HG03439 (cell line): Measurements from ENCODE around the gene MAD1L1.
"Not testable (repeated sequence)": the region's sequence is repeated elsewhere in the genome, so short reads cannot be mapped to it uniquely, and the experiment has no call there.

Experiments
- ATAC-seq: cut with Tn5 transposase; IDR thresholded peaks from one replicate; pipeline ENCODE4 v1.9.1; 2021; ENCODE audit warnings: mild to moderate bottlenecking, moderate library complexity; ENCODE audit not compliant: unreplicated experiment

Gene MAD1L1

DNA sequence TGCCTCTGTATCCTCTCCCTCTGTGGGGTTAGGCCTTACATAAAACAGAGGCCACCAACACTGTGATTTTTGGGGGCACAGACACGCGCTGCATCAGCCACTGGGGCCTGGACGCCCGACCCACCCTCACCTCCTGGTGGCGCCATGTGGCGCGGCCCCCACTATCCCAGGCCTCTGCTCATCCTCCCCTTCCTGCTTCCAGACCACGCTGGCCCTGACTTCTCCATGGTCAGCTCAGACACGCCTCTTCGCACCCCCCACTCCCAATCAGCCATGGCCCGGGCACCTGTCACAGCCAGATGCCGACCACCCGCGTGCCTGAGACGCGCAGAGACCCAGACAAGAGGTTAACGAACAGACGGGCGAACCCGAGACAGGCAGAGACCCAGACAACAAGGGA, 298.7 kb downstream of the MAD1L1 start:
- ATAC-seq: no peak

DNA sequence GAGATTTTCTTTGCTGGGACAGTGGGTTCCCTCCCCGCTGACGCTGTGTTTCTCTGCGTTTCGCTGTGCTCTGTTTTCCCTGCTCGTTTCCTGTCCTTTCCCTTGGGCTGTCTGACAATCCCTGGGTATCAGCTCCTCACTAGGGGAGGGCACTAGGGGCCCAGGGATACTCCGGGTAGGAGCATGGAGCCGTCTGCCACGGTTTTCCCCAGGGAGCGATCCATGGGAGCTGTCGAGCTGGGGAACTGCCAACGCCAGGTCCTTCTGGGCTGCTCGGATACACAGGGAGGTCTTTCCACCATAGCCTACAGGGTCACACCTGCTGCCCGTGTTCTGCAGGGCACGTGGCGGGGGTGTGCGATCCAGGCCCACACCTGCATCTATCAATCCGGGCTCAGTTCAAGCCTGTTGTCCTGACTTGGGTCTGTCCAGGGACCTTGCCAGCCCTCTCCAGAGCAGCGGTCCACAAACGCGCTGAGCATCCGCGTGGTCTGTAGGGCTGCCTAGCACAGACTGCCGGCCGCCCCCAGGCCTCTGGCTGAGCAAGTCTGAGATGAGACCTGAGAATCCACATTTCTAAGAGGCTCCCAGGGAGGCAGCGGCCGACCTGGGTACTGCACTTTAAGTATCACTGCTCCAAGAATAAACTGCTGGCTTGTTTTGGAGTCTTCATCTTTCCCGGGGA, 299.5 kb downstream of the MAD1L1 start:
- no peak for ATAC-seq

DNA sequence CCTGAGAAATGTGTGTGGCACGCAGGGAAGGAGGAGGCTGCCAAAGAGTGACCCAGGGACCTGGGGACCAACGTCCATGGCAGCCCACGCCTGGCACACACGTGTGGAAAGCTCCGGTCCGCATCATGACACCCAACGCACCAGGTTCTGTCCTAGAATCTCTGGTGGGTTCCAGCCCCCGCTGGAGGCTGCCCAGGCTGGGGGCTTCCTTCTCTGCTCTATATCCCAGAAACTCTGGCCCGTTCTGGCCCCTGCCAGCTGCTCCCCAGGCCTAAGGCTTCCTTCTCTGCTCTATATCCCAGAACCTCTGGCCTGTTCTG, 300.8 kb downstream of the MAD1L1 start:
- no peak for ATAC-seq

DNA sequence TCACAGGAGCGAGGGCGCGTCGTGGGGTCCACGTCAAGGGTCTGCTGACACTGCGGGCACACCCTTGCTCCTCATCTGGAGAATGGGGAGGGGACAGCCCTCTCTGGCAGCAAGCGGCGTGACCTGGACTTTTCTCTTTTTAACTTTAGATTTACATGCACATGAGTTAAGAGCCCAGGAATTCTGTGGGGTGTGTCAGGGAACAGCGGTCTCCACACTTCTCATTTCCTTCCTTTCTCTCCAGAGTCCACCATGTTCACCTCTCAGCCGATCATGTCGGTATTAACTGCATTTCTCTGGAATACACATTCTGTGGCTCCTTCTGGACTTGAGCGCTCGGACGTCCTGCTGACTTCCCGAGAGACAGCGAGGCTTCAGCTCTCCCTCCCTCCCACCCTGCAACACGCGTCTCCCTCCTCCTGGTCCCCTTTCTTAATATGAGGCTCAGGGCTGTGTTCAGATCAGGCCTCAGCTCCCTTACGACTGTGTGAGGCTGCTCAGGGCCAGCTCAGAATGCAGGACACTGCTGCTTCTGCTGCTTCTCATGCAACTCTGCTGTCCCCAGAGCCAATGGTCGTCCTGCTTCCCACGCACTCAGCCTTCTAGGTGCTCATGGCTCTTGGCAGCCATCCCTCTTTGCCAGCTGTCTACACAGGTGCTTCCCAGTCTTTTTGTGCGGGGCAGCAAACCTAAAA, 301.3 kb downstream of the MAD1L1 start:
- ATAC-seq: no peak

DNA sequence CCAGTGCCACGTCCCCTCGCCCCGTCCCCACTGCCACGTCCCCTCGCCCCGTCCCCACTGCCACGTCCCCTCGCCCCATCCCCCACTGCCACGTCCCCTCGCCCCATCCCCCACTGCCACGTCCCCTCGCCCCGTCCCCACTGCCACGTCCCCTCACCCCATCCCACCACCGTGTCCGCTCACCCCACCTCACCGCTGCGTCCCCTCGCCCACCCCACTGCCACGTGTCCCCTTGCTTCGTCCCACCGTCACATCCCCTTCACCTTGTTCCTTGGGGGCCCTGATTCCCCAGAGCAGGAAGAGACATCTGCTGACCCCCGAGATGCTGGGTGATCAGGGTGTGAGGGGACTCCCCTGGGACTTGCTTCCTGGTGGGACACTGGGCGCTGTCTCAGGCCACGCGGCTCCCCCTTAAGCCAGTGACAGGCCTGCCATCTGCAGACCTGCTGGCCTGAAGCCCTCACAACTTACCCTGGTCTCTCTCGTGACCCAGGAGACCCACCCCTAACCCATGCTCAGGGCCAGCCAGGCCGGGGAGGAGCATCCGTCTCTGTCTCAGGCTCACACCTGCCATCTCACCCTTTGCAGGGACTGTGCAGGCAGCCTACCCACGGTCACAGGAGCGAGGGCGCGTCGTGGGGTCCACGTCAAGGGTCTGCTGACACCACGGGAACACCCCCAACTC, 302.2 kb downstream of the MAD1L1 start:
- ATAC-seq: no peak

DNA sequence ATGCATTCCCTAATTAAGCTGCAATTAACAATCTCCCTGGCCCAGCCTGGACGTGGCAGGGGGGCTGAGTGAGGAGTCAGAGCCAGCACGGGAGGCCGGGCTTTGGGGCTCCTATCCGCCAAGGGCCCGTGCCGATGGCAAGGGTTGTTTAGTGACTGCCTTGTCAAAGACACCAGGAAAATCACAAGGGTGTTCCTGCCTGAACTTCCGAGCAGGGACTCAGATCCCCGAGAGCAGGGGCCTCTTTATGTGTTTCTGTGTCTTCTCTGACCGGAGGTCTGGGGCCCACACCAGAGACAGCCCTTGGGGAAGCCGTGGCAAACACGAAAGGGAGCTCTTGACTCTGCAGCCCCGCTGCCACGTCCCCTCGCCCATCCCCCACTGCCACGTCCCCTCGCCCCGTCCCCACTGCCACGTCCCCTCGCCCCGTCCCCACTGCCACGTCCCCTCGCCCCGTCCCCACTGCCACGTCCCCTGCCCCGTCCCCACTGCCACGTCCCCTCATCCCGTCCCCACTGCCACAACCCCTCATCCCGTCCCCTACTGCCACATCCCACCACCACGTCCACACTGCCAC, 303.3 kb downstream of the MAD1L1 start:
- not testable (repeated sequence) for ATAC-seq

DNA sequence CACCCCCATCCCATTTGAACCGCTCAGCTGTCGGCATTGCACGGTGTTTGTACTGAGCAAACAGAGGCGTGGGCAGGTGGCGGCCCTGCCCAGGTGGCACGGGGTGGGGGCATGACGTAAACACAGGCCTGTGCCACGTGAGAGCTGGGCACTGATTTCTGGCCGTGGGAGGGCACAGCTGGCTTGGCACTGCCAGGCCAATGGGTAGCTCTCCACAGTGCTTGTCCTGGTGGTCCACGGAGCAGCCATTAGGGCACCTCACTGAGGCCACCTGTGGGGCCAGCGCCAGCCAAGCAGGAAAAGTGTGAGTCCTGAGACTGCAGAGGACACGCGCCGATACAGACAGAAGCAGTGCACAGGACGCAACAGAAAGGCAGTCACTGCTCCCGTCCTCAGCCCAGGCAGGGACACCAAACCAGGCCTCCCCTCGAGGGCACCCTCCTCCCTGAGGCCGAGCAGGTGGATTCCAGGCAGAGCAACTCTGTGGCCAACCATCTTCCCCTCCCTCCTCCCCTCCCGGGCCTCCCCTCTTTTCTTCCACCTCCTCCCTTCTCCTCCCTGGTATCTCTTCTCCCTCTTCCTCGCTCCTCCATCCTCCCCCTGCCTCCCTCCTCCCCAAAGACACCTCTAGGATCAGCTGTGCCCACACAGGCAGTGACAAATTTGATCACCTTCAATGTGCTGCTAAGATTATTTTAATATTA, 303.9 kb downstream of the MAD1L1 start:
- no peak for ATAC-seq

DNA sequence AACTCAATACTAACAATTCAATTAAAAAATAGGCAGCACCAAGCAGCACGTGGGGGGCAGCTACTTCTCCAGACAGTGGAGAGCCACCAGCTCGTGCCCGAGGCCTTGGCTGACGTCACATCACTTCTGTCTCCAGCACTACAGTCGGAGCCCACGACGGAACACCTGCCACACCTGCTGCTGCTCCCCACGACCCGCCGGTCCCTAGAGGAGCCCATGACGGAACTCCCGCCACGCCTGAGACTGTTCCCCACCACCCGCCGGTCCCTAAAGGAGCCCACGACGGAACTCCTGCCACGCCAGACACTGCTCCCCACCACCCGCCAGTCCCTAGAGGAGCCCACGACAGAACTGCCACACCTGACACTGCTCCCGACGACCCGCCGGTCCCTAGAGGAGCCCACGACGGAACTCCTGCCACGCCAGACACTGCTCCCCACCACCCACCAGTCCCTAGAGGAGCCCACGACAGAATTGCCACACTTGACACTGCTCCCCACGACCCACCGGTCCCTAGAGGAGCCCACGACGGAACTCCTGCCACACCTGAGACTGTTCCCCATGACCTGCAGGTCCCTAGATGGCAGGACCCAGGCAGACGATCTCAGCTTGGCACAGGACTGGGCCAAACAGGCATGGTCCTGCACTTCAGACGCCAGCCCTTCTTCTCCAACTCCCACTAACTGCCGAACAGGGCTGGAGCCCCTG, 304.7 kb downstream of the MAD1L1 start:
- ATAC-seq: no peak

DNA sequence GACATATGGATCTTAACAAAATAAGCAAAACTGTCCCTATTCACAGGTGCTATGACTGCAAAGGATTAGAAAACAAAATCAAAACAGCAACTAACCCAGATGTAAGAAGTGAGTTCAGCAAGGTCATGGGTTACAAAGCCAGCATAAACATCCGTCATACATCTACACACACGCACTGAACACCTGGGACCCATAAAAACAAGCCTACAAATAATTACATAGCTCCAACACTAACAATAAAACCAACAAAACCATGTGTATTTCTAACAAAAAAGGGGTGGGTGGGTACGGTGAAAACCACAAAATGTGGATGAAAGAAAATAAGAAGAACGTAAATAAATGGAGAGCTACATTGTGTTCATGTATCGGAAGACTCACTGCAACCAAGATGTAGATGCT, 305.8 kb downstream of the MAD1L1 start:
- no peak for ATAC-seq

DNA sequence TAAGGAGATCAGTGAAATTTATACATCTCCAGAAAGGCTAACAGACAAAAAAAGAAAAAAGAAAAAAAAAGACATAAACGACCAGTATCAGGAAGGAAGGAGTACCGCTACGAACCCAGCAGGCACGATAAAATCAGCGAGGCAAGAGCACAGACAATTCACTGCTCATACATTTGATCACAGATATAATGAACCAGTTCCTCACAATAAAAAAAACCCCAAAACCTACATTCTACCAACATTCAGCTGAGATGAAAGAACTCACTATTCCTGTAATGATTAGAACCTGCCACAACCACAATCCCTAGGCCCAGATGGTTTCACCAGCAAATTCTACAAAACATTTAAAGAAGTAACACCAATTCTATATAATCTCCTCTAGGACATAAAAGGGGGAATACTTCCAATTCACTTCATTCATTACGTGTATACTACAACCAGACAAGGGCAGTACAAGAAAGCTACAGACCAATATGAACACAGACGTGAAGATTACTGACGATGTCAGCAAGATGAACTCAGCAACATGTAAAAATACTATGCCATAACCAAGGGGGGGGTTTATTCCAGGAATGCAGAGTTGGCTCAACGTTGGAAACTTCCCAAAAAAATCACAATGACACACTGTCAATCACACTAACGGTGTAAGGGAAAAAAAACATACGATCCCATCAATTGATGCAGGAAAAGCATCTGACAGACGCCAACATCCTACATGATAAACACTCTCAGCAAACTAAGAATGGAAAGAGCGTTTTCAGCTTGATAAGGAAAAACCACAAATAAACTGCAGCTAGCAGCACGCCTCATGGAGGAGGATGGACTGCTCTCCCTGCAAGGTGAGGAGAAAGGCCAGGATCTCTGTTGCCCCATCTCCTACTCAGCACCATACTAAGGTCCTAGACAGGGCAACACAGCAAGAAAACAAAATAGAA, 306.5 kb downstream of the MAD1L1 start:
- ATAC-seq: no peak

DNA sequence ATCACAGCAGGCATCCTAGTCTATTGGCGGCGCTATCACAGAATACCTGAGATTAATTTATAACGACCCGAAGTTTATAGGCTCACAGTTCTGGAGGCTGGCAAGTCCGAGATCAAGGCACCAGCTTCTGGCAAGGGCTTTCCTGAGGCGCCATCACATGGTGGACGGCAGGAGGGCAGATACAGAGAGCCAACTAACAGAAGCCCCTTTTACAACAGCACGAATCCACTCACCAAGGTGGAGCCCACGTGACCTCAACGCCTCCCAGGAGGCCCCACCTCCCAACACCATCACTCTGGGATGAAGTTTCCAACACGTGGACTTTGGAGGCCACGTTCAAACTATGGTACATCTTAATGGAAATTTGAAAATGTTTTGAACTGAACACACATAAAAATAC, 307.4 kb downstream of the MAD1L1 start:
- ATAC-seq: no peak

DNA sequence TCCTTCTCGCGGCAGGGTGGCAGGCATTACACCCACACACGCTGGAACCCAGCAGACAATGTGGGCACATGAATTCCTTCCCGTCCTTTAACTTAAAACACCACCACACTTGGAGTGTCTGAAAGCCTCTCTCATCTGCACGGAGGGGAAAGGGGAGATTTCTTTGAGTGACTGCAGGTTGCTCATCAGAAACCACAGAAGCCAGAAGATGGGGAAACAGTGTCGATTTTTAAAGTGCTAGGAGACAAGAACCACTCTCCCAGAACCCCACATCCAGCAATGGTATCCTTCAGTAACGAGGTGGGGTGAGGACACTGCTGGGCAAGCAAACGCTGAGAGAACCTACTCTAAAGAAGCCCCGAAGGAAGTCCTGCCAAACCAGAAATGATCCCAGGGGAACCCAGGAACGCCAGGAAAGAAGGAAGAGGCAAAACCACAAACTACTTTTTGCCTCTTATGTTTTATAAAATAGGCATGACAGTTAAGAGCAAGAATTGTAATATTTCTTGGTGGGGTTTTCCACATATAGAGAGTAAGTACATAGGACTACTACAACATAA, 308.4 kb downstream of the MAD1L1 start:
- no peak for ATAC-seq

DNA sequence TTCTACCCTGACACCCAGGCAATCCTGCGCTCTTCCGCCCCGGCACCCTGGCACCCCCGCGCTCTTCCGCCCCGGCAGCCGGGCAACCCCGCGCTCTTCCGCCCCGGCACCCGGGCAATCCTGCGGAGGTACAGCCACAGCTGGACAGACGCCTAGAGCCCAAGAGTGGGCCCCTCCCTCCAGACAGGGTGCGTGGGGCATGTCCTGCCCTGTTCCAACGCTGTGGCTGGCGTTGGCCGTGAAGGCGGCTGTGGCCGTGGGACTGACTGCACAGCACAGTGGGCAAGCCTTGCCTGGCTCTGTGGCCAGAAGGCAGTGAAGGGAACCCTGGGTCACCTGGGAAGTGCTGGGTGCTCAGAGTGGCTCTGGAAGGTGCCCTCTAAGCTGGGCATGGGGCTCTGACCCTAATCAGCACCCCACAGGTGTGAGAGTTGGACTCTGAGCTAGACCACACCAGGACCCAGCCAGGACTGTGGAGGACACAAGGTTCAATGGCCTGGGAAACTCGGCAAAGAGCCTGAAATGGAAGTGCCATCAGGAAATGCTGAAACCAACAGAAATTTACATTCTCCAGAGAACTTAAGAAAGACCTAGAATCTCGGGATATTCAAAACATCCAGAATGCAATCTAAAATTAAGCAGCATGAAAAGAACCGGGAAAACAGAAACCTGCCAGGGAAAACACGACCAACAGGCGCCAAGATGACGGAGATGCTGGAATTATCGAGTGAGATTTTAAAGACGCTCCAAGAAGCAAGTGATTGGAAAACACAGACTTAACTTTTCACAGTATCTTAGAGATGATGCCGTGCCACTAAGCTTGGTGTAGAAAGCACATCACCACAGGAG, 309.1 kb downstream of the MAD1L1 start:
- ATAC-seq: no peak

DNA sequence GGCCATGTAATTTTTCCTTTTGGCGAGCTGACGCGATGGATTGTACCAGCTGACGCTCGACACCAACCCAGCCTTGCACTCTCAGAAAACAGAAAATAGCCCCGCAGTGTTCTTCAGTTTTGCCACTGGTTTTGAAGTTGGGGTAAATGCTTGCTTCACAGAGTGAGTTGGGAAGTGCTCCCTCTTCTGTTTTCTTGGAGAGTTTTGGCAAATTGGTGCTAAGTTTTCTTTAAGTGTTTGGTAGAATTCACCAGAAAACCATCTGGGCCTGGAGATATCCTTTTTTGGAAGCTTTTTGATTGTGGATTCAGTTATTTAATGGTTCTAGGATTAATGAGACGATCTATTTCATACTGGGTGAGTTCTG, 309.9 kb downstream of the MAD1L1 start:
- no peak for ATAC-seq

DNA sequence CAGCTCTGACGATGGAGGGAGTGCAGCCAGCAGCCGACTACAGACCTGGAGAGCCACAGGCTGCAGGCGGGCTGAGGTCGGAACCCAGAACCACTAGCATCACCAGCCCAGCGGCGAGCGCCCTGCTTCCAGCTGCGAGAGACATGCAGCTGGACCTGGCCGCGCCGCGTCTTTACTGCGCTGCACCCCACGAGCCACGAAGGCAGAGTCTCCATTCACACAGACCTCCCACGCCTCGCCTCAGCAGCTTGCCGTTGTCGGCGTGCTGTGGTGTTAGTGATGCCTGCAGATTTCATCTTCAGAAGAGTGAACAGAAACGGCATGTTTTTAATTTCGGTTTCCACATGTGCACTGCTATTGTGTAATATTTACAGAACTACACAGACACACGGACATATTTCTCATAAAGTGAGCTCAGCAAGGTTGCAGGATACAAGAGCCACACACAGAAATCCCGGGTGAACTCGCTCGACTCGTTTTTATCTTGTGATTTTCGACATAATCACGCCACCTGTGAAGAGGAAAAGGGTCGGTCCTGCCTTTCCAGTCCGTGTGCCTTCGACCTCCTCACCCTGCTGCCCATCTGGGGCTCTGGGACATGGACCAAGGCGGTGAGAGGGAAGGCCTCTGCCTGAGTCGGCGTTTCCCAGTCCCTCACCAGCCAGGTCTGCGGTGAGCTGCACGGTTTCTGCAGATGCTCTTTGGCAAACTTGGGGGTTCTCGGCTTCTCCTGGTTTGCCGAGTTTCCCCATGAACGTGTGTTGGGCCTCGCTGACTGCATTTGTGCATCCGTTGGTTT, 310.5 kb downstream of the MAD1L1 start:
- ATAC-seq: no peak

DNA sequence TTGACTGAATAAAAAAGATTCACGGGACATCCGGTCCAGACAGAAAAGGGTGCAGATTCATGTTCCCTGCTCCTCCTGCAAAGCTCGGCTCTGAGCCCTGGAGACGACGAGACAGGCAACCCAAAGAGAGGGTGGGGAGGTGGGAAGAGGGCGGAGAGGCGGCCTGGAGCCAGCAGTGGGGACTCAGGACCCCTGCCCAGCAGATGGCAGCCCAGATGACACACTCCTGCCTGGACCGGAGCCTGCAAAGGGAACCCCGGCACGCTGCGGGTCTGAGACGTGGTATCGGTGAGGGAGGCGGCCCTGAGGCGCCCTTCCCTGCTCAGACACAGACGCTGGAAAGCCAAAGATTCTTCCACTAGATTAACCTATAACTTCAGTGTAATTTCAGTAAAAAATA, 311.9 kb downstream of the MAD1L1 start:
- ATAC-seq: no peak

DNA sequence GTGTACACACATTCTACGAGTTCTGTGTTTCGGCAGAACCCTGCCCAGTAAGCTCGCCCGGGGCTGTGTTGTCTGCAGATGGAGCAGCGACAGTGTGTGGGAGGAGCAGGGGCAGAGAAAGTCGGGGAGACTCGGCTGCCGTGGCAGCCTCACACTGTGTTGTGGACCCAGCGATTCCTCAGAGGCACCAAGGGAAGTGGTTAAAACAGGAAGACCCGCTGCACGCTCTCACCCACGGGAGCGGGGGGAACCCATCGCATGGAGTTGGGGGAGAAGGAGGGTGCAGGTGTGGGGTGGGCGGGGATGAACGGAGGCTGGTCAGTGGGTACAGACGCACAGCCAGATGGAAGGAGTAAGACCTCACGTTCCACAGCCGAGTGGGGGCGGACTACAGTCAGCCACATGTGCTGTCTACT, 312.5 kb downstream of the MAD1L1 start:
- ATAC-seq: no peak
